Neural cell (in vitro differentiated cells): ENCODE data around the gene BCL2L12. TPM values are rescaled to one million over a fixed set of nuclear protein-coding genes. Genes with fewer than 3 reads are reported as not detected.

Source experiments
- H2AFZ ChIP-seq: fragments of 200-600, 300-800 bp; sonication (generic), shearing (Covaris generic); 2 replicates; pipeline ENCODE4 v1.6.0; 2014; ENCODE audit warnings: low read depth, mild to moderate bottlenecking, antibody characterized with exemption, low read length, moderate library complexity
- H3F3A ChIP-seq: fragments of 200-600 bp; shearing (Covaris generic); 2 replicates; pipeline ENCODE4 v1.6.1; 2016; ENCODE audit warnings: mild to moderate bottlenecking, moderate library complexity, mixed read lengths, antibody characterized with exemption, low read length; ENCODE audit not compliant: insufficient read depth, poor library complexity, severe bottlenecking
- H3K27ac ChIP-seq: fragments of 200-600, 300-800 bp; sonication (generic), shearing (Covaris generic); 2 replicates; pipeline ENCODE4 v1.5.1; 2014; ENCODE audit warnings: mild to moderate bottlenecking, low read length, moderate library complexity
- H3K27me3 ChIP-seq: fragments of 300-800, 200-600 bp; sonication (generic), shearing (Covaris generic); 2 replicates; pipeline ENCODE4 v1.6.0; 2014; ENCODE audit warnings: mild to moderate bottlenecking, low read depth, low read length, moderate library complexity; ENCODE audit not compliant: insufficient read depth
- H3K36me3 ChIP-seq: fragments of 300-800, 200-600 bp; sonication (generic), shearing (Covaris generic); 2 replicates; pipeline ENCODE4 v1.5.1; 2014; ENCODE audit warnings: mild to moderate bottlenecking, antibody characterized with exemption, low read length, moderate library complexity; ENCODE audit not compliant: insufficient read depth
- H3K4me2 ChIP-seq: fragments of 300-800, 200-600 bp; sonication (generic), shearing (Covaris generic); 2 replicates; pipeline ENCODE4 v1.6.0; 2014; ENCODE audit warnings: mild to moderate bottlenecking, low read length
- H3K4me3 ChIP-seq: fragments of 300-800, 200-600 bp; sonication (generic), shearing (Covaris generic); 2 replicates; pipeline ENCODE4 v1.5.1; 2014; ENCODE audit warnings: mild to moderate bottlenecking, low read length, moderate library complexity
- H3K79me2 ChIP-seq: fragments of 200-600 bp; shearing (Covaris generic); replicated peaks from 2 replicates; pipeline ENCODE4 v1.6.0; 2014; ENCODE audit warnings: mild to moderate bottlenecking, low read length, moderate library complexity; ENCODE audit not compliant: insufficient read depth
- H3K9ac ChIP-seq: fragments of 300-800, 200-600 bp; sonication (generic), shearing (Covaris generic); 2 replicates; pipeline ENCODE4 v1.6.1; 2016; ENCODE audit warnings: mild to moderate bottlenecking, low read length, mixed read lengths
- H3K9me2 ChIP-seq: fragments of 200-600 bp; shearing (Covaris generic); 2 replicates; pipeline ENCODE4 v1.6.1; 2016; ENCODE audit warnings: mild to moderate bottlenecking, low read length, mixed read lengths; ENCODE audit not compliant: insufficient read depth
- H3K9me3 ChIP-seq: fragments of 200-600, 300-800 bp; sonication (generic), shearing (Covaris generic); 2 replicates; pipeline ENCODE4 v1.6.1; 2016; ENCODE audit warnings: mild to moderate bottlenecking, mixed run types, low read length, moderate library complexity, mixed read lengths
- H4K20me1 ChIP-seq: fragments of 200-600 bp; shearing (Covaris generic); 2 replicates; pipeline ENCODE4 v1.6.1; 2016; ENCODE audit warnings: mild to moderate bottlenecking, mixed run types; ENCODE audit not compliant: insufficient read depth
- CTCF ChIP-seq: fragments of 450-650 bp; IDR thresholded peaks from 2 replicates; pipeline ENCODE4 v1.5.1; 2014; ENCODE audit warnings: antibody characterized with exemption, mild to moderate bottlenecking, moderate library complexity; ENCODE audit not compliant: poor library complexity, severe bottlenecking
- EP300 ChIP-seq: fragments of 450-650 bp; conservative IDR thresholded peaks from 2 replicates; pipeline ENCODE4 v1.6.1; 2014; ENCODE audit warnings: antibody characterized with exemption, mild to moderate bottlenecking, moderate library complexity; ENCODE audit not compliant: poor library complexity, severe bottlenecking
- EZH2 ChIP-seq: fragments of 200-600, 300-800 bp; shearing (Covaris generic), sonication (generic); IDR thresholded peaks from 2 replicates; pipeline ENCODE4 v1.6.1; 2014; ENCODE audit warnings: antibody characterized with exemption, low read length, borderline replicate concordance, mild to moderate bottlenecking; ENCODE audit not compliant: insufficient read depth, poor library complexity, severe bottlenecking
- MXI1 ChIP-seq: fragments of 450-650 bp; conservative IDR thresholded peaks from 2 replicates; pipeline ENCODE4 v1.6.1; 2014; ENCODE audit warnings: antibody characterized with exemption, mild to moderate bottlenecking; ENCODE audit not compliant: poor library complexity, severe bottlenecking
- POLR2AphosphoS5 ChIP-seq: IDR thresholded peaks from 2 replicates; pipeline ENCODE4 v1.6.1; 2012
- RAD21 ChIP-seq: fragments of 450-650 bp; conservative IDR thresholded peaks from 2 replicates; pipeline ENCODE4 v1.6.1; 2014; ENCODE audit warnings: antibody characterized with exemption, mild to moderate bottlenecking, moderate library complexity
- REST ChIP-seq: IDR thresholded peaks from 2 replicates; pipeline ENCODE4 v1.6.1; 2012; ENCODE audit warnings: borderline replicate concordance
- SMC3 ChIP-seq: fragments of 450-650 bp; conservative IDR thresholded peaks from 2 replicates; pipeline ENCODE4 v1.6.1; 2014; ENCODE audit warnings: antibody characterized with exemption, mild to moderate bottlenecking, moderate library complexity; ENCODE audit not compliant: poor library complexity
- TAF1 ChIP-seq: IDR thresholded peaks from 2 replicates; pipeline ENCODE4 v1.6.1; 2012; ENCODE audit warnings: low read depth
- polyA plus RNA-seq: library from polyadenylated mRNA; depleted of rRNA; stranded (reverse); fragments of >200 nt; gene quantifications from 2 replicates; pipeline ENCODE4 v1.2.3, GENCODE V29; 2014

The BCL2L12 gene
- polyA plus RNA-seq, 1 donor from 2014 or later = 1.1 TPM

GRCh38 chr19:49645592-49645991 lies 20.1 kb upstream of the BCL2L12 start:
- no peak overlapping the region for H3K4me3 ChIP-seq
- peaks cover 4% of the 10 kb centered on the region for H3F3A ChIP-seq
- no peaks in the 10 kb centered on the region for H3K9me3 ChIP-seq
- no peak overlapping the region for H3K9ac ChIP-seq
- no peak overlapping the region for H3K27ac ChIP-seq
- no peaks in the 10 kb centered on the region for H3K9me2 ChIP-seq
- peaks cover 25% of the 10 kb centered on the region for H3K79me2 ChIP-seq
- no peak overlapping the region for H3K4me2 ChIP-seq
- H4K20me1 ChIP-seq = no peaks in the 10 kb centered on the region
- H3K36me3 ChIP-seq = no peaks in the 10 kb centered on the region
- TF ChIP-seq EP300 (no peak), CTCF (no peak), TAF1 (no peak), MXI1 (no peak), REST (no peak), EZH2 (no peak), SMC3 (no peak), POLR2AphosphoS5 (no peak), RAD21 (no peak)
- H2AFZ ChIP-seq = no peak overlapping the region
- H3K27me3 ChIP-seq = no peaks in the 10 kb centered on the region

- TF ChIP-seq MXI1 (no peak), REST (no peak), SMC3 (no peak), POLR2AphosphoS5 (no peak), CTCF (no peak), RAD21 (no peak), TAF1 (no peak), EZH2 (no peak), EP300 (no peak)
- Histone ChIP-seq H3K79me2 (peaks cover 25% of the 10 kb centered on the region), H3K9me3 (no peaks in the 10 kb centered on the region), H3K27ac (no peak overlapping the region), H3K27me3 (no peaks in the 10 kb centered on the region), H2AFZ (no peak overlapping the region), H4K20me1 (no peaks in the 10 kb centered on the region), H3K9me2 (no peaks in the 10 kb centered on the region), H3K4me3 (no peak overlapping the region), H3K36me3 (no peaks in the 10 kb centered on the region), H3K4me2 (no peak overlapping the region), H3F3A (peaks cover under 1% of the 10 kb centered on the region), H3K9ac (no peak overlapping the region)
These were observed 19.7 kb upstream of the BCL2L12 start for GRCh38 chr19:49645995-49646394.
